ENCODE data around the gene ARHGAP24.

ARHGAP24 gene

GRCh38 chr4:85580489-85580888, 105.5 kb downstream of the ARHGAP24 start:
- no peak for DNase-seq (ENCODE audit: low spot score)

GRCh38 chr4:85587952-85588351, 113.0 kb downstream of the ARHGAP24 start:
- no peak for DNase-seq (ENCODE audit: low spot score)

- DNase-seq (ENCODE audit: low spot score), result no peak
These were observed 116.6 kb downstream of the ARHGAP24 start for GRCh38 chr4:85591406-85592098.

- no peak for DNase-seq (ENCODE audit: low spot score)
These were observed 120.3 kb downstream of the ARHGAP24 start for GRCh38 chr4:85595098-85595775.

DNA sequence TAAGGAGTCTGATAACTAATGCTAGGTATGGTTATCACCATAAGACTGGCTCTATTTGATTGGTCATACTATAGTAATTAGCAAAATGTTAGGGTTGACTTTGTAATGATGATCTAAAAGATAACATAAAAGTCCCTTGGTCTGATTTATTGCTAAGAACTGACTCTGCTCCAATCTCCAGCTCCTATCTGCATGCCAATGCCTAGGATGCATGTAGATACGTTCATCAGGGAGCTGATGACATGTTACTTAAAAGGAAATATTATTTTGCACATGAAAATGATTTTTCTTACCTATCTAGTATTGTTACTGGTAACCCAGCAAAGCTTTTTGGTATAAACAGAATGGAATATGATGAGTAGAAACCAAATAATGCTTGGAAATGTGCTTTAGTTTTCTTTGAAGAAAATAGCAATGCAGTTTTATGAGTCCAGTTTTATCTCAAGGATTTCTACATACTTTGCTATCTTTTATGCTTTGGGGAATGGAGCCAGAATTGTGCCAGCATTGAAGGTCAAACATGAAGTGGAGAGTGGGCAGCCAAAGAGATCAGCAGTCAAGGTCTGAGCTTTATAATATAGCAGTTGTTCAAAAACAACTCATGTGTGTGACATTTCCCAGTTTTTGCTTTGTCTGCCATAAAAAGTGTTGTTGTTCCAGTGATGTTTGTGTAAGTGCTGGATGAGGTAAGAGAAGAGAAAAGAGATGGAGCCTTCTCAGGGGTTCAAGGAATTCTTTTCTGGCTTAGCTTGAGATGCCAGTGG, 121.0 kb downstream of the ARHGAP24 start:
- DNase-seq (ENCODE audit: low spot score), result no peak

DNA sequence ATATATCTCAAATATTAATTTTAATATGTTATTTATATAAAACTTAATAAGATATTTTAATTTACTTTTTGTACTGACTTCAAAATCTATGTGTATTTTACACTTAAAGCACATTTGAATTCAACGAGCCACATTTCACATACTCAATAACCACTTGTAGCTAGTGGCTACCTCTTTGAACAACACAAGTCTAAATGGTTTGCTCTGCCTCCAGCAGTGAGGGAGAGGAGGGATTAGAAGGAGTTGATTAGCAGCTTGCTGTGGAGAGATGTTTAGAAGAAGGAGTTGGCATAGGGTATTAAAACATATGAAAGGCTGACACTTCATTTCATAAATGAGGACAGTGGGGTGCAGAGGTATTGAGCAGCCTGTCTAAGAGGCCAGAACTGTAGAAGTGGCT, 124.0 kb downstream of the ARHGAP24 start:
- no peak for DNase-seq (ENCODE audit: low spot score)

- DNase-seq (ENCODE audit: low spot score), result no peak
These were observed 125.6 kb downstream of the ARHGAP24 start for GRCh38 chr4:85600501-85600900.

DNA sequence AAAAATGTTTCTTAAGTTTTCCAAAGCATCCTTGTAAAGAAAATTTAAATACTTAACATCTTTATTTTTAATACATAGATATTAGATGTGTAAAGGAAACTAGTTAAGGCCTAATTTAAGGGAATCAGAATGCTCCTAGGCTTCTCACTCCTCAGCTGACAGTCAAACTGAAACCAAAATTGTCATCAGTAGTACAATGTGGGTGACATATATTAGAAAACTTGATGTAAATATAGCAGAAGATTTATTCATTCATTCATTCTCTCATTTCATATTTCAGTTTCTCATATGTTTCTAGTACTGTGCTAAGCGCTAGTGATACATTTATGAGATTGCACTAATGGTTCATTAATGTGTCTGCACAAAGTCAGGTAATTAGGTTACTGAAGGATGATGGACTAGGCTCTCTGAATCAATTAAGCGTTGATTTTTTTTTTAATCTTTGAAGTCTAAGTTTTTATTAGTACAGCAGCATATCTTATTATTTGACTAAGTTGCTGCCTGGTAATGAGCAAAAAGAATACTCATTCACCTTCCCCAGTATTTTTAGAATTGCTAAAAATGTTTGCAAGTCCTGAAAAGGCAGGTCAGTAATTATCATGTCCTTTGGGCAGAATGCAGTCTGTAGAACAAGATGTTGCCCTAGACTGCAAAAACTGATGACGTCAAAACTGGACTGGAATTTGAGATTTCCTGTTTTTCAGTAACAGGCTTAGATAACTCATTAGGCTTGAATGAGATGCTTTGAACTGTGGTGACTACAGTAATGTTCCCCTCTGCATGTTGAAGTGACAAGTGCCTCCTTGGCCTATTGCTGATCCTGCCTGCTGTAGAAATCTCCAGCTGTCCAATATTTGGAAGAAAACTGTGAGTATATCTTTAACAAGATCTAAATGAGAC, 128.7 kb downstream of the ARHGAP24 start:
- DNase-seq (ENCODE audit: low spot score), result no peak

GRCh38 chr4:85606505-85606904, 131.6 kb downstream of the ARHGAP24 start:
- DNase-seq (ENCODE audit: low spot score), result no peak

DNA sequence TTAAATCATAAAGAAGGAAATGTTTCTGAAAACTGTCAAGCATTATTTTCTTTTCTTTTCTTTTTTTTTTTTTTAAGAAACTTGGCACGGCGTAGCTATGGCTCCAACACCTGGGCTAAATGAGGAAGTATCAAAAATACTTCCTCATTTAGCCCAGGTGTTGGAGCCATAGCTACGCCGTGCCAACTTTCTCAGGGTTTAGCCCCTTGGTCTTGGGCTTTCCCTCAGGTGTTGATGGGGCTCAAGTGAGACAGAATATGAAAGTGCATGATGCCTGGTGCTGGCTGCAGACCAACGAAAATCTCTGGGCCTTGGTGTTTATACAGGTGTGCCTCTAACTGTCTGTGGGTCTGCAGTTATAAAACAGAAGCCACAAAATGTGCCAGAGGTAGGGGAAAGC, 132.7 kb downstream of the ARHGAP24 start:
- no peak for DNase-seq (ENCODE audit: low spot score)

- no peak for DNase-seq (ENCODE audit: low spot score)
These were observed 135.5 kb downstream of the ARHGAP24 start for GRCh38 chr4:85610450-85610849.

DNA sequence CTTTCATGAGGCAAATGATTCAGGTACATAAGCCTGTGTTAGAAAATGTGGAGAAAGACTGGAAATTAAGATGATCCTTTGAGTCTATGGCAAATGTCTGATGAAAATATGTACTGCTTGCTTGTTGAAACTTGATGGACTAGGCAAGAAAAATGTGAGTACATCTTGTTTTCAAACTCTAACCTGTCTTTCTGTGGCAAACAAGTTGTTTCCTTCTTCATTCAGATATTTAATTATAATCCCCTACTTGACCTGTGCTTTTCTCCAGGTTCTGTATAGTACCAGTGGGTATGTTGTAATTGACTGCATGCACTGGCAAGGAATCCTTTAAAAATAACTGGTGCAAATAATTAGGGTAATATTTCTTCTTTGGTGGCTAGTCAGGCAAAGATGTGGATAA, 136.7 kb downstream of the ARHGAP24 start:
- no peak for DNase-seq (ENCODE audit: low spot score)

- DNase-seq (ENCODE audit: low spot score), result no peak
These were observed 139.0 kb downstream of the ARHGAP24 start for GRCh38 chr4:85613901-85614300.

GRCh38 chr4:85615952-85616351, 141.0 kb downstream of the ARHGAP24 start:
- no peak for DNase-seq (ENCODE audit: low spot score)

DNA sequence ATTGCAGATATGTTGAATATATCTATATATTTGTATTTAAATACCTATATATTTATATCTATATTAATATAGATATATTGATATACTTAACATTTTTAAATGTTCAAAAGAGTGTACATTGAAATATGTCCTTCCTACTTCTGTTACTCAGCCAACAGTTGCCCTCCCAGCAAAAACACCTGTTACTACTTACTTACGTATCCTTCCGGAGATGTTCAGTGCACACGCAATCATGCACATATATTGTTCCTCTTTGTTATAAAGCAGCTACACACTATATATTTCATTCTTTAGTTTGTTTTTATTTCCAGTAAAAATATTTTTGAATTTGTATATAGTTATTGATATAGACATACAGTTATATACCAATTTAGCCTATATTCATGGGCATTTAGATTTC, 142.3 kb downstream of the ARHGAP24 start:
- DNase-seq (ENCODE audit: low spot score), result no peak

DNA sequence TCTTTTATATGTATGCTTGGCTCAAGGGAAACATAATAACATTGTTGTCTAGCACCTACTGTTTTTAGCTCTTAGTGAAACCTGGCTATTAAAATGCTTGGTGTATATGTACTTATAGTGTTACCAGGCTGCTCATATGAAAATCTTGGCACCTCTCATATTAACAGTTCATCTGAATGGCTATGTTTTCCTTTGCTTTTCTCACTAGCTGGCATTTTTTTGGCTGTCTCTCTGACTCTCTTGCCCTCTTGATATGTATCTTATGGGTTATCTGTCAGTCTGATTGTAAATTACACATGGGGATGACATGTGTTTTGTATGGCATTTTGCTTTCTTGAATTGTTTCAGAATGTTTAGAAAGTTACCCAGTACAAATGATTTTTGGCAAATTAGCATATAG, 158.0 kb downstream of the ARHGAP24 start:
- no peak for DNase-seq (ENCODE audit: low spot score)

- DNase-seq (ENCODE audit: low spot score), result no peak
These were observed 162.8 kb downstream of the ARHGAP24 start for GRCh38 chr4:85637778-85638177.

GRCh38 chr4:85639946-85640345, 165.0 kb downstream of the ARHGAP24 start:
- DNase-seq (ENCODE audit: low spot score), result no peak

DNA sequence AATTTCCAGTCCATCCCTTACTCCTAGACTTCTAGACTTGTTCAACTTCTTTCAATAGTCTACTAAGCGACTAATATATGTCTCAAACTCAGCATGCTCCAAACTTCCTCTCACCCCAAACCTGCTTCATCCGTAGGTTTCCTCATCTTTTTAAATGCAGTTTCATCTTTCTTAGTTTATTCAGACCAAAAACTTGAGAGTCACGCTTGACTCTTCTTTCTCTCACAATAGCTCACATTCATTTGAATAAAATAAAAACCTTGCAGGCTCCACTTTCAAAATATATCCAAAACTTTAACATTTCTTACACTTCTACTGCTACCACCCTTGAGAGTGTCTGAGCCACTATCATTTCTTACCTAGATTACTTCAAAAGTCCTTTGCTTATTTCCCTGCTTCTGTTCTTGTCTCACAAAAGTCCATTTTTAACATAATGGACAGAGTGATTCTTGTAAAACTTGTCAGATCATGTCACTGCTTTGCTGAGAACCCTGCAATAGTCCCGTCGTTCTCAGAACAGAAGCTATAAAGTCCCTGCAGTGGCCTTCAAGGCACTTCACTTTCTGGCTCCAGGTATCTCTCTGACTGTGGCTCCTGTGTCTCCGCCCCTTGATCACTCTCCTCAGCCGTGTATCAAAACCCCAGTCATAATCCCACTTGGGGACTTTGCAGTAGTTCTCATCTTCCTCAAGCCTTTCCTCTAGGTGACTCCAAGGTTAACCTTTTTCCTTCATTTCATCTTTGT, 167.6 kb downstream of the ARHGAP24 start:
- no peak for DNase-seq (ENCODE audit: low spot score)

- no peak for DNase-seq (ENCODE audit: low spot score)
These were observed 169.1 kb downstream of the ARHGAP24 start for GRCh38 chr4:85644061-85644460.

DNA sequence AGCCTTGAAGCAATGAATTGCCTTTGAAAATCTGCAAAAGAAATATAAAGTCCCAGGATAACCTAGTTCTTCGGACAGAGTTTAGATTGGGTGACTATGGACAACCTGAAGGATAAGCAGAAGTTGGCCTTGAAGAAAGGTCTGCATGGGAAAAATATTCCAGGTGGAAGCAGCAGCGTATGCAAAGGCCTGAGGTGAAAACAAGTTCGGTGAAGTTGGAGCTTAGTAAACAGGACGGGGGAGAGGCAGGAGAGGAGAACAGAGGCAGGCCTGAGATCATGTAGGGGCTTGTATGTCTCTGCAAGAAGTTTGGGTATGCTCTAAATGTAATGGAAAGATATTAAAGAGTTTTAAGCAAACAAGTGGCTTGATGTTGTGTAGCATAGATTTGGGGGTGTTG, 176.0 kb downstream of the ARHGAP24 start:
- DNase-seq (ENCODE audit: low spot score), result no peak
